HG03045 (cell line): ENCODE results near the gene VWC2.

Experiments
- ATAC-seq: cut with Tn5 transposase; IDR thresholded peaks from one replicate; pipeline ENCODE4 v1.9.1; 2021; ENCODE audit warnings: mild to moderate bottlenecking, moderate library complexity; ENCODE audit not compliant: unreplicated experiment

The VWC2 gene

GRCh38 chr7:49927631-49928030, 154.2 kb downstream of the VWC2 start:
- no peak for ATAC-seq

DNA sequence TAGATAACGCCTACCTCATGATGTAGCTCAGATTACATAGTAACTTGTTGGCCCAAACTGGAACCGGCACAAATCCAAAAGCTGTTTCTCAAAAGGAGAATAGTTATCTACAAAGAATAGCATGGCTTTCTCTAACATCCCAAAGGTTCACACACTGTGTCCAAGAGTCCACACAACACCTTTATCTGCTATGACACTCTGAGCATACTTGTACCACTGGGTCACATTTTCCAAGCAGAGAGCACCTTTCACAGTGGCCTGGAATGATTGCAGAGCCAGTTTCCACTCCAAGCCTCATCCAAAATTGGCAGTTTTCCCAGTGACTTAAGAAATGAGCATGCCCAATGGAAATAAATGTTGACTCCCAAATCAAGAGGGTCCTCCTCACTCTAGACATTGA, 155.3 kb downstream of the VWC2 start:
- ATAC-seq: no peak

DNA sequence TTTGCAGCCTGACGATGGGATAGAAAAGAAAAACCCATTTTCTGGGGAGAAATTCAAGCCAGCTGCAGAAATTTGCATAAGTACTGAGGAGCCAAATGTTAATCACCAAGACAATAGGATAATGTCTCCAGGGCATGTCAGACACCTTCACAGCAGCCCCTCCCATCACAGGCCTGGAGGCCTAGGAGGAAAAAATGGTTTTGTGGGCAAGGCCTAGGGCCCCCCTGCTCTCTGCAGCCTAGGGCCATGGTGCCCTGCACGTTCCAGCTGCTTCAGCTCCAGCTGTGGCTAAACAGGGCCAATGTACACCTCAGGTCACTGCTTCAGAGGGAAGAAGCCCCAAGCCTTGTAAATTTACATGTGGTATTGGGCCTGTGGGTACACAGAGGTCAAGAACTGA, 158.2 kb downstream of the VWC2 start:
- no peak for ATAC-seq

DNA sequence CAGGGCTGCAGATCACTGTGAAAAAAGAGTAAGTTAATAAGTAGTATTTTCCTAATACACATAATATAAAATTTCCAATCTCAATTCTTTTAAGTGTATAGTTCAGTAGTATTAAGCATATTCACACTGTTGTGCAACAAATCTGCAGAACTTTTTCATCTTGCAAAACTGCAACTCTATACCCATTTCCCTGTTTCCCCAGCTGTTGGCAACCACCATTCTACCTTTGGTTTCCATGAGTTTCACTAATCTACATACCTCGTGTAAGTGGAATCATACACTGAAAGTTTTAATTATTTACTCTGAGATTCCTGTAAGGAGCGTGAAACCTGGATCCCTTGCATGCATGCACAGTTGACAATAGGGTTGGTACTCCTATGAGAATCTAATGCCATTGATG, 164.2 kb downstream of the VWC2 start:
- ATAC-seq: no peak
